ENCODE measurements around the gene PPP1R14B.

PPP1R14B gene

GRCh38 chr11:64261556-64262080, 14.9 kb upstream of the PPP1R14B start:
- no peak for TF ChIP-seq EGR1 (IDR thresholded peaks at IDR 0.05)
- no peak for TF ChIP-seq CREB1 (IDR thresholded peaks at IDR 0.05; ENCODE audit: low read depth)
- no peak for TF ChIP-seq RAD21 (IDR thresholded peaks at IDR 0.05; ENCODE audit: low read depth)
- TF ChIP-seq CEBPB (IDR thresholded peaks at IDR 0.05) = no peak
- TF ChIP-seq FOXM1 (IDR thresholded peaks at IDR 0.05; ENCODE audit: borderline replicate concordance, low read depth) = no peak
- TF ChIP-seq EP300 (IDR thresholded peaks at IDR 0.05; ENCODE audit: borderline replicate concordance) = no peak
- no peak for TF ChIP-seq NFIC (IDR thresholded peaks at IDR 0.05)
- TF ChIP-seq TAF1 (IDR thresholded peaks at IDR 0.05; ENCODE audit: low read depth) = no peak
- TF ChIP-seq MAX (IDR thresholded peaks at IDR 0.05) = no peak
- TF ChIP-seq REST (IDR thresholded peaks at IDR 0.05; ENCODE audit: low read depth) = no peak
- no peak for TF ChIP-seq YY1 (IDR thresholded peaks at IDR 0.05; ENCODE audit: low read depth)
- no peak for TF ChIP-seq TEAD4 (IDR thresholded peaks at IDR 0.05)
- TF ChIP-seq USF1 (IDR thresholded peaks at IDR 0.05) = no peak

- TF ChIP-seq RAD21 (IDR thresholded peaks at IDR 0.05; ENCODE audit: low read depth) (no peak), TCF12 (IDR thresholded peaks at IDR 0.05; ENCODE audit: low read depth) (no peak), YY1 (IDR thresholded peaks at IDR 0.05; ENCODE audit: low read depth) (no peak), FOXM1 (IDR thresholded peaks at IDR 0.05; ENCODE audit: borderline replicate concordance, low read depth) (no peak), USF1 (IDR thresholded peaks at IDR 0.05) (no peak), NFIC (IDR thresholded peaks at IDR 0.05) (no peak), TAF1 (IDR thresholded peaks at IDR 0.05; ENCODE audit: low read depth) (no peak), EGR1 (IDR thresholded peaks at IDR 0.05) (no peak), TEAD4 (IDR thresholded peaks at IDR 0.05) (no peak), CREB1 (IDR thresholded peaks at IDR 0.05; ENCODE audit: low read depth) (no peak), ZBTB7A (IDR thresholded peaks at IDR 0.05; ENCODE audit: low read depth) (no peak), REST (IDR thresholded peaks at IDR 0.05; ENCODE audit: low read depth) (no peak), EP300 (IDR thresholded peaks at IDR 0.05; ENCODE audit: borderline replicate concordance) (no peak), MAX (IDR thresholded peaks at IDR 0.05) (no peak), CEBPB (IDR thresholded peaks at IDR 0.05) (no peak)
These were observed 13.5 kb upstream of the PPP1R14B start for GRCh38 chr11:64260147-64260708.

GRCh38 chr11:64259533-64260067, 12.9 kb upstream of the PPP1R14B start:
- TF ChIP-seq FOXM1 (IDR thresholded peaks at IDR 0.05; ENCODE audit: borderline replicate concordance, low read depth) = no peak
- no peak for TF ChIP-seq REST (IDR thresholded peaks at IDR 0.05; ENCODE audit: low read depth)
- TF ChIP-seq TEAD4 (IDR thresholded peaks at IDR 0.05) = no peak
- TF ChIP-seq TAF1 (IDR thresholded peaks at IDR 0.05; ENCODE audit: low read depth) = no peak
- TF ChIP-seq CEBPB (IDR thresholded peaks at IDR 0.05) = no peak
- TF ChIP-seq ZBTB7A (IDR thresholded peaks at IDR 0.05; ENCODE audit: low read depth) = no peak
- no peak for TF ChIP-seq NFIC (IDR thresholded peaks at IDR 0.05)
- TF ChIP-seq EGR1 (IDR thresholded peaks at IDR 0.05) = no peak
- no peak for TF ChIP-seq RAD21 (IDR thresholded peaks at IDR 0.05; ENCODE audit: low read depth)
- no peak for TF ChIP-seq YY1 (IDR thresholded peaks at IDR 0.05; ENCODE audit: low read depth)
- no peak for TF ChIP-seq CREB1 (IDR thresholded peaks at IDR 0.05; ENCODE audit: low read depth)
- no peak for TF ChIP-seq USF1 (IDR thresholded peaks at IDR 0.05)
- no peak for TF ChIP-seq MAX (IDR thresholded peaks at IDR 0.05)
- no peak for TF ChIP-seq TCF12 (IDR thresholded peaks at IDR 0.05; ENCODE audit: low read depth)
- TF ChIP-seq EP300 (IDR thresholded peaks at IDR 0.05; ENCODE audit: borderline replicate concordance) = no peak

Data from Ishikawa (cell line).